Measurements from ENCODE around the gene BAIAP3. TPM values are rescaled to one million over a fixed set of nuclear protein-coding genes. Genes with fewer than 3 reads are reported as not detected.

Gene BAIAP3
- total RNA-seq, 2 experiments from 2014 or later = 3.4 to 3.9 TPM

DNA sequence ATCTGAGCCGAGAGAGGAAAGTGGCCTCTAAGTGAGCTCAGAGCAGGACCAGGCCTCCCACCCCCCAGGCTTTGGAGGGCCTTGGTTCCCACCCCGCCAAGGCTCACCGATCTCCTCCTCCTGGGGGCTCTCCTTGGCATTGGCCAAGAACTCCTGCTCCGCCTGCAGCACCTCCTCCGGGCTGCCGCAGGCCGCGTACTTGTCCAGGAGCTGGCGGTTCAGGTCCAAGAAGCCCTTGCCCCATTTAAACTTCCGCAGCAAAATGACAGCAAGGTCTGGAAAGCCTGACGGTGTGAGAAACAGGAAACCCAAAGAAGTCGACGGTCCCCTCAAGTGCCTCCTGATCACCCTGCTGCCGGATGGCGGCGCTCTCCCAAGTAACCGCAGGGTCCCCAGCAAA lies 16.5 kb downstream of the BAIAP3 start:
- Mint-ChIP-seq H3K27ac (no peak overlapping the region), H3K36me3 (ENCODE audit: low read depth) (no peaks in the 10 kb centered on the region), H3K9me3 (no peaks in the 10 kb centered on the region), H3K4me1 (peaks cover 36% of the 10 kb centered on the region), H3K27me3 (no peaks in the 10 kb centered on the region), H3K4me3 (peak overlapping the region; percentile 77)
- ChIA-PET POLR2A (no interaction called here), CTCF (no interaction called here)
- no peak for DNase-seq

- Mint-ChIP-seq H3K4me3 (peak overlapping the region; percentile 77), H3K4me1 (peaks cover 40% of the 10 kb centered on the region), H3K36me3 (ENCODE audit: low read depth) (no peaks in the 10 kb centered on the region), H3K27me3 (no peaks in the 10 kb centered on the region), H3K9me3 (no peaks in the 10 kb centered on the region), H3K27ac (peak overlapping the region; percentile 61)
- DNase-seq = no peak
- POLR2A ChIA-PET = interaction anchor here (1.0 kb wide), 1 partner anchor 19 kb away, joined by 4 read pairs; no protein-coding TSS in a partner anchor
- CTCF ChIA-PET = no interaction called here
These were observed 17.2 kb downstream of the BAIAP3 start for GRCh38 chr16:1350691-1351090.

GRCh38 chr16:1351215-1351581 lies 17.8 kb downstream of the BAIAP3 start:
- H3K27ac Mint-ChIP-seq = peak overlapping the region; percentile 61
- no peaks in the 10 kb centered on the region for H3K9me3 Mint-ChIP-seq
- POLR2A ChIA-PET = interaction anchor here (1.0 kb wide), 1 partner anchor 19 kb away, joined by 4 read pairs; no protein-coding TSS in a partner anchor
- H3K4me1 Mint-ChIP-seq = peaks cover 40% of the 10 kb centered on the region
- DNase-seq = no peak
- H3K36me3 Mint-ChIP-seq (ENCODE audit: low read depth) = no peaks in the 10 kb centered on the region
- CTCF ChIA-PET = no interaction called here
- H3K4me3 Mint-ChIP-seq = peak overlapping the region; percentile 77
- H3K27me3 Mint-ChIP-seq = no peaks in the 10 kb centered on the region

DNA sequence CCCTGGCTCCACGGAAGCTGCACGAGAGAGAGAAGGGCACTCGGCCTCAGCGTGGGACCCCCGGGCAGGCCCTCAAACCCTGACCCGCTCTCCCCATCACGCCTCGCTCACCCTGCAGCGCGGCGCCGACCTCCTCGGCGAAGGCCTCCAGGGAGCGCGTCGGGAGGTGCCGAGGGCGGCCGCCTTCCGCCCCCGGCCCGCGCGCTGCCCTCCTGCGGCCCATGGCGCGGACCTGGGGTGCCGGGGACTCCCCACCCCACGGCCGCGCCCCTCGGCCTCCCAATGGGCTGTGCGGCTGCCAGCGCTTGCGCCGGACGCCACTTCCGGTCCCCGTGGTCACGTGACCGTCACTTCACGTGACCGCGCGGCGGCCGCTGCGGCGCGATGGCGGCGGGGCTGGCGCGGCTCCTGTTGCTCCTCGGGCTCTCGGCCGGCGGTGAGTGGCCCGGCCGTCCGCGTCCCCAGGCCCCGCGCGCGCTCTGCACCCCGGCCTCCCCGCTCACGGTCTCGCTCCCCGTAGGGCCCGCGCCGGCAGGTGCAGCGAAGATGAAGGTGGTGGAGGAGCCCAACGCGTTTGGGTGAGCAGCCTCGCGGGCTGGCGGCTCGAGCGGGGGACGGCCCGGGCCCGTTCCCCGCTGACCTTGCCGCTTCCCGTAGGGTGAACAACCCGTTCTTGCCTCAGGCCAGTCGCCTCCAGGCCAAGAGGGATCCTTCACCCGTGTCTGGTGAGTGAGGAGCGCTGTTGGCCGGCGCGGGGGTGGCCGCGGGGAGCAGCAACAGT lies 18.3 kb downstream of the BAIAP3 start, which contains the start of the genes GNPTG and TSR3:
Gene GNPTG, plus strand, starts transcription at position 350 of the 781 bp plus-strand sequence. Its CDS starts 35 bp downstream, at position 385.
Gene TSR3, minus strand, starts transcription at position 297 of the 781 bp plus-strand sequence. Its CDS starts 74 bp downstream, at position 223.
- Mint-ChIP-seq H3K27me3 (no peaks in the 10 kb centered on the region), H3K36me3 (ENCODE audit: low read depth) (no peaks in the 10 kb centered on the region), H3K4me3 (peak within 1 kb of the TSS; percentile 80), H3K27ac (peak within 1 kb of the TSS; percentile 76), H3K9me3 (no peaks in the 10 kb centered on the region), H3K4me1 (peaks cover 40% of the 10 kb centered on the region)
- ChIA-PET POLR2A (interaction anchor here (1.0 kb wide), 1 partner anchor 18 kb away, joined by 4 read pairs; no protein-coding TSS in a partner anchor), CTCF (no interaction called here)
- peak; percentile 87 for DNase-seq

GRCh38 chr16:1354815-1355540 lies 21.5 kb downstream of the BAIAP3 start:
- Mint-ChIP-seq H3K27ac (no peak overlapping the region), H3K4me3 (no peak overlapping the region), H3K9me3 (no peaks in the 10 kb centered on the region), H3K36me3 (ENCODE audit: low read depth) (no peaks in the 10 kb centered on the region), H3K4me1 (peaks cover 39% of the 10 kb centered on the region), H3K27me3 (no peaks in the 10 kb centered on the region)
- ChIA-PET CTCF (interaction anchor here (0.7 kb wide), 1 partner anchor 286 kb away, joined by 3 read pairs; no protein-coding TSS in a partner anchor), POLR2A (no interaction called here)
- no peak for DNase-seq

- no peaks in the 10 kb centered on the region for H3K9me3 Mint-ChIP-seq
- no peak for DNase-seq
- peaks cover 33% of the 10 kb centered on the region for H3K4me1 Mint-ChIP-seq
- H3K36me3 Mint-ChIP-seq (ENCODE audit: low read depth) = no peaks in the 10 kb centered on the region
- no peak overlapping the region for H3K4me3 Mint-ChIP-seq
- no peak overlapping the region for H3K27ac Mint-ChIP-seq
- no peaks in the 10 kb centered on the region for H3K27me3 Mint-ChIP-seq
- ChIA-PET POLR2A (no interaction called here), CTCF (interaction anchor here (0.7 kb wide), 1 partner anchor 286 kb away, joined by 3 read pairs; no protein-coding TSS in a partner anchor)
These were observed 22.1 kb downstream of the BAIAP3 start for GRCh38 chr16:1355591-1355990.

DNA sequence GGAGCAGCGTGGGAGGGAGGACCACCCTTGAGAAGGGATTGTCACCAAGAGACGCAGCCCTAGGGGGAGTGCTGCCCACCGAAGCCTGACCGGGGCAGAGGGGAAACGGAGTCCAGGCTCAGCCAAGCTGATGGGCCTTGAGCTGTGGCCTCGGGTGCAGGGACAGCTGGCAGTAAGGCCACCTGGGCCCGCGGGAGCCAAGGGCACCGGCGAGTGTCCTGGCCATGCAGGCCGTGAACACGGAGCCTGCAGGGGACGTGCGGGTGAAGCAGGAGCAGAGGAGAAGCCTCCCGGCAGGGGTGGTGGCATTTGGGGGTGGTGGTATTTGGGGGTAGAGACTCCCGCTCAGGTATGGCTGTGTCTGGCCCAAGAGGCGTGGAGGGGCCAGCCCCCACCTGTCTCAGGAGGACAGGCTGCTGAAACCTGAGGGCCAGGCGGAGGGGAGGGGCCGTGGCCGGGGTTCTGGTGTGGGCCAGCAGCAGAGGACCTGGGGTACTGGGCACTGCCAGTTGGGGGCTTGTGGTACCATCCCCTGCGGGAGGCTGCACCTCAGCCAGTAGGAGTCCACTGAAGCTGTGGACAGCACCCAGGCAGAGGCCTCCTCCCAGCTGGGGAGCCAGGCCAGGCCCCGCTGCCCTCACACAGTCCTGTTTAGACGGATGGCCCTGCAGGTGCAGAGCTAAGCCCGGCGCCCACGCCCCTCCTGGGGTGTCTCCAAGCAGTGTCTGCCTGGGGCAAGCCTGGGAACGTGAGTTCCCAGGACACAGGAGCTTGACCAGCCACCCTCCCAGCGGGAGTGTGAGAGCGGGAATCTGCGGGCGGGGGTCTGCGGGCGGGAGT lies 22.8 kb downstream of the BAIAP3 start:
- POLR2A ChIA-PET = no interaction called here
- H3K9me3 Mint-ChIP-seq = no peaks in the 10 kb centered on the region
- peaks cover 27% of the 10 kb centered on the region for H3K4me1 Mint-ChIP-seq
- no peak overlapping the region for H3K4me3 Mint-ChIP-seq
- no peaks in the 10 kb centered on the region for H3K36me3 Mint-ChIP-seq (ENCODE audit: low read depth)
- H3K27ac Mint-ChIP-seq = no peak overlapping the region
- DNase-seq = no peak
- H3K27me3 Mint-ChIP-seq = no peaks in the 10 kb centered on the region
- CTCF ChIA-PET = no interaction called here

- Mint-ChIP-seq H3K27ac (no peak overlapping the region), H3K9me3 (no peaks in the 10 kb centered on the region), H3K27me3 (no peaks in the 10 kb centered on the region), H3K36me3 (ENCODE audit: low read depth) (no peaks in the 10 kb centered on the region), H3K4me3 (no peak overlapping the region), H3K4me1 (peaks cover 18% of the 10 kb centered on the region)
- DNase-seq = no peak
- ChIA-PET CTCF (no interaction called here), POLR2A (no interaction called here)
These were observed 24.6 kb downstream of the BAIAP3 start for GRCh38 chr16:1357906-1358566.

DNA sequence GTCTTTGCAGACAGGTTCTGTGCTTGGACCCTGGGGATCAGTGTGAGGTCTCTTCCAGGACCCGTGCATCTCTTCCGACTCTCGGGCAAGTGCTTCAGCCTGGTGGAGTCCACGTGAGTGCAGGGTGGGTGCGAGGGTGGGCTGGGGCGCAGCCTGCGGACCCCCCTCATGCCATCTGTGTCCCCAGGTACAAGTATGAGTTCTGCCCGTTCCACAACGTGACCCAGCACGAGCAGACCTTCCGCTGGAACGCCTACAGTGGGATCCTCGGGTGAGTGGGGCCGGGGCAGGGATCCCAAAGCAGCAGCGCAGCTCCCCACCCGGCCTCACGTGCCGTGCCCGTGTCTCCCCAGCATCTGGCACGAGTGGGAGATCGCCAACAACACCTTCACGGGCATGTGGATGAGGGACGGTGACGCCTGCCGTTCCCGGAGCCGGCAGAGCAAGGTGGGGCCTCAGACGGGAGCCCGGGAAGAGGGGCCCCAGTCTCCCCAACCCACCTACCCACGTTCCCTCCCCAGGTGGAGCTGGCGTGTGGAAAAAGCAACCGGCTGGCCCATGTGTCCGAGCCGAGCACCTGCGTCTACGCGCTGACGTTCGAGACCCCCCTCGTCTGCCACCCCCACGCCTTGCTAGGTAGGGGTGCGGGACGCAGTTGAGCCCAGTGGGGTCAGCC lies 28.4 kb downstream of the BAIAP3 start:
- no peaks in the 10 kb centered on the region for H3K27me3 Mint-ChIP-seq
- DNase-seq = no peak
- peaks cover 1% of the 10 kb centered on the region for H3K4me1 Mint-ChIP-seq
- ChIA-PET CTCF (interaction anchor here (4.3 kb wide), 1 partner anchor 18 kb away, joined by 29 read pairs; no protein-coding TSS in a partner anchor), POLR2A (no interaction called here)
- H3K36me3 Mint-ChIP-seq (ENCODE audit: low read depth) = peaks cover 10% of the 10 kb centered on the region
- no peaks in the 10 kb centered on the region for H3K9me3 Mint-ChIP-seq
- H3K27ac Mint-ChIP-seq = no peak overlapping the region
- H3K4me3 Mint-ChIP-seq = no peak overlapping the region

DNA sequence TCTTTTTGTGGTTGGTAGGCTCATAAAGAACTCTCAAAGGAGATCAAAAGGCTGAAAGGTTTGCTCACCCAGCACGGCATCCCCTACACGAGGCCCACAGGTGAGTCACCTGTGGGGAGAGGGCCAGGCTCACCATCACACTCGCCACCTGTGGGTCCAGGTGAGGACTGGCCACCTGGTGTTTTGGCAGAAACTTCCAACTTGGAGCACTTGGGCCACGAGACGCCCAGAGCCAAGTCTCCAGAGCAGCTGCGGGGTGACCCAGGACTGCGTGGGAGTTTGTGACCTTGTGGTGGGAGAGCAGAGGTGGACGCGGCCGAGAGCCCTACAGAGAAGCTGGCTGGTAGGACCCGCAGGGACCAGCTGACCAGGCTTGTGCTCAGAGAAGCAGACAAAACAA lies 29.4 kb downstream of the BAIAP3 start:
- DNase-seq = no peak
- Mint-ChIP-seq H3K36me3 (ENCODE audit: low read depth) (peaks cover 10% of the 10 kb centered on the region), H3K9me3 (no peaks in the 10 kb centered on the region), H3K27ac (no peak overlapping the region), H3K4me1 (peaks cover 1% of the 10 kb centered on the region), H3K27me3 (no peaks in the 10 kb centered on the region), H3K4me3 (no peak overlapping the region)
- ChIA-PET CTCF (interaction anchor here (0.6 to 4.3 kb wide), 9 partner anchors 9 to 339 kb away, joined by 3 to 29 read pairs (median 4); partner anchors contain the start of gene JPT2), POLR2A (interaction anchor here (1.0 kb wide), 1 partner anchor 16 kb away, joined by 4 read pairs; no protein-coding TSS in a partner anchor)

GRCh38 chr16:1363501-1364041 lies 30.1 kb downstream of the BAIAP3 start:
- ChIA-PET POLR2A (interaction anchor here (0.5 to 1.0 kb wide), 4 partner anchors 15 to 1054 kb away, joined by 3 to 4 read pairs (median 3); partner anchors contain the start of gene UNKL), CTCF (interaction anchor here (0.6 to 4.3 kb wide), 16 partner anchors 9 to 342 kb away, joined by 3 to 29 read pairs (median 4); partner anchors contain the start of genes JPT2, MAPK8IP3 and TMEM204)
- peak; percentile 77 for DNase-seq
- Mint-ChIP-seq H3K4me1 (peaks cover 1% of the 10 kb centered on the region), H3K27me3 (no peaks in the 10 kb centered on the region), H3K36me3 (ENCODE audit: low read depth) (peaks cover 10% of the 10 kb centered on the region), H3K4me3 (no peak overlapping the region), H3K9me3 (no peaks in the 10 kb centered on the region), H3K27ac (no peak overlapping the region)
